Measurements from ENCODE around the gene LMF1. TPM values are rescaled to one million over a fixed set of nuclear protein-coding genes. Genes with fewer than 3 reads are reported as not detected.

The LMF1 gene
- total RNA-seq, 4 donors from 2014 or later = 14.9 to 33.7 (median 27.1) TPM

- no peak for TF ChIP-seq CTCF (IDR thresholded peaks at IDR 0.05)
- no peak for DNase-seq (ENCODE audit: low spot score)
- no peak for ATAC-seq (ENCODE audit: low FRiP score)
Measured at GRCh38 chr16:971981-972315, 1.2 kb upstream of the LMF1 start.

GRCh38 chr16:971582-971905 is 760 bp upstream of the LMF1 start:
- TF ChIP-seq CTCF (IDR thresholded peaks at IDR 0.05) = no peak
- DNase-seq (ENCODE audit: low spot score) (no peak), ATAC-seq (ENCODE audit: low FRiP score) (no peak)

GRCh38 chr16:970386-970765 is 408 bp downstream of the LMF1 start:
- peak; percentile 30 for ATAC-seq (ENCODE audit: low FRiP score)

GRCh38 chr16:969508-970385 is 1.0 kb downstream of the LMF1 start:
- DNase-seq (ENCODE audit: low spot score) = no peak
- TF ChIP-seq CTCF (IDR thresholded peaks at IDR 0.05) = no peak
- ATAC-seq (ENCODE audit: low FRiP score) = peak; percentile 2

More at GRCh38 chr16:970386-970765, 408 bp downstream of the LMF1 start:
- DNase-seq (ENCODE audit: low spot score) = no peak
- TF ChIP-seq CTCF (IDR thresholded peaks at IDR 0.05) = no peak

GRCh38 chr16:968620-969019 is 2.2 kb downstream of the LMF1 start:
- TF ChIP-seq CTCF (IDR thresholded peaks at IDR 0.05) = no peak
- ATAC-seq (ENCODE audit: low FRiP score) = no peak

GRCh38 chr16:967546-968295 is 3.1 kb downstream of the LMF1 start:
- TF ChIP-seq CTCF (IDR thresholded peaks at IDR 0.05) = no peak
- ATAC-seq (ENCODE audit: low FRiP score) = no peak
- no peak for DNase-seq (ENCODE audit: low spot score)

More at GRCh38 chr16:968620-969019, 2.2 kb downstream of the LMF1 start:
- no peak for DNase-seq (ENCODE audit: low spot score)
